Ramos (cell line): ENCODE data around the gene MALAT1.

ENCODE experiments used
- in situ Hi-C: fragments of 300-500 bp; cut with MboI; formaldehyde crosslinking; loops from one replicate; pipeline ENCODE4 v1.14.3; 2022; ENCODE audit warnings: low sequenced_read_pairs; ENCODE audit not compliant: unreplicated experiment

MALAT1 gene

GRCh38 chr11:65497141-65498041, 1.5 kb upstream of the MALAT1 start:
- in situ Hi-C loops = no loop called here

- in situ Hi-C loops = no loop called here
Observed at GRCh38 chr11:65498042-65498726, 661 bp upstream of the MALAT1 start.

- in situ Hi-C loops = no loop called here
Observed at GRCh38 chr11:65498727-65498976, 193 bp upstream of the MALAT1 start.

- in situ Hi-C loops = no loop called here
Observed at GRCh38 chr11:65499713-65500386, 1.0 kb downstream of the MALAT1 start.

- in situ Hi-C loops = no loop called here
Observed at GRCh38 chr11:65500387-65501185, 1.7 kb downstream of the MALAT1 start.

GRCh38 chr11:65501186-65501471, 2.3 kb downstream of the MALAT1 start:
- in situ Hi-C loops = no loop called here

- in situ Hi-C loops = no loop called here
Observed at GRCh38 chr11:65501472-65502273, 2.8 kb downstream of the MALAT1 start.

- in situ Hi-C loops = no loop called here
Observed at GRCh38 chr11:65502274-65502554, 3.4 kb downstream of the MALAT1 start.

- in situ Hi-C loops = no loop called here
Observed at GRCh38 chr11:65502555-65503367, 3.9 kb downstream of the MALAT1 start.

GRCh38 chr11:65503368-65503948, 4.6 kb downstream of the MALAT1 start:
- in situ Hi-C loops = no loop called here

- in situ Hi-C loops = no loop called here
Observed at GRCh38 chr11:65503949-65504673, 5.3 kb downstream of the MALAT1 start.

GRCh38 chr11:65504674-65505465, 6.0 kb downstream of the MALAT1 start:
- in situ Hi-C loops = loop anchor here (5.0 kb wide), 2 partner anchors 33 to 88 kb away; no protein-coding TSS in a partner anchor

GRCh38 chr11:65505466-65506289, 6.8 kb downstream of the MALAT1 start:
- in situ Hi-C loops = loop anchor here (5.0 kb wide), 2 partner anchors 33 to 88 kb away; no protein-coding TSS in a partner anchor

GRCh38 chr11:65506290-65506771, 7.5 kb downstream of the MALAT1 start:
- in situ Hi-C loops = loop anchor here (5.0 kb wide), 2 partner anchors 34 to 89 kb away; no protein-coding TSS in a partner anchor

GRCh38 chr11:65506772-65507505, 8.1 kb downstream of the MALAT1 start:
- in situ Hi-C loops = loop anchor here (5.0 kb wide), 2 partner anchors 35 to 90 kb away; no protein-coding TSS in a partner anchor
